Testis (tissue), 2 donors: ENCODE measurements around the gene PTPRR.

Source experiments
- POLR2A ChIP-seq: fragments of 450-650 bp; IDR thresholded peaks from one replicate; pipeline ENCODE4 v1.6.1; 2017; ENCODE audit warnings: antibody characterized with exemption, mild to moderate bottlenecking, moderate library complexity
- TF ChIP-seq, protein P1 (sequence below), 3 experiments: fragments of 450-650 bp in 2 of 3; fragments of 200-600 bp in 1 of 3; sonication (generic) in 1 of 3; IDR thresholded peaks; one replicate each; pipeline ENCODE4 v1.5.1; 2016 to 2019; ENCODE audit warnings: antibody characterized with exemption in 3 of 3, mild to moderate bottlenecking in 2 of 3, moderate library complexity in 1 of 3

DNA sequence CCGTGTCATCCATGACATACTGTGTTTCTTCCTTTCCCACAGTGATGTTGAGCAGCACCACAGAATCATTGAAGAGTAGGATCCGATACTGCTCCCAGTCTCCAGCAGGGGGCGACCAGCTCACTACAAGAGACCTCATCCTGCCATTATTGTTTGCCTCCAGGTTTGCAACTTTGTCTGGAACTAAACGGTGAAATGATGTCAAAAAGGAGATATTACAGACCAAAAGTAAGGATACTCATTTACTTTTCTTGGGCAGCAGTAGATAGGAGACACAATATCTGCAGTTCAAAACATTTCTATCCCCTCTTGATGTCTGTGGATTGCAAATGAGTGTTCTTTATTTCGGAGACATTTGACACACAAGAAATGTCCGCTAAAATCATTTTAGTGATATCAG is 330.5 kb downstream of the PTPRR start:
- TF ChIP-seq, protein P1, sequence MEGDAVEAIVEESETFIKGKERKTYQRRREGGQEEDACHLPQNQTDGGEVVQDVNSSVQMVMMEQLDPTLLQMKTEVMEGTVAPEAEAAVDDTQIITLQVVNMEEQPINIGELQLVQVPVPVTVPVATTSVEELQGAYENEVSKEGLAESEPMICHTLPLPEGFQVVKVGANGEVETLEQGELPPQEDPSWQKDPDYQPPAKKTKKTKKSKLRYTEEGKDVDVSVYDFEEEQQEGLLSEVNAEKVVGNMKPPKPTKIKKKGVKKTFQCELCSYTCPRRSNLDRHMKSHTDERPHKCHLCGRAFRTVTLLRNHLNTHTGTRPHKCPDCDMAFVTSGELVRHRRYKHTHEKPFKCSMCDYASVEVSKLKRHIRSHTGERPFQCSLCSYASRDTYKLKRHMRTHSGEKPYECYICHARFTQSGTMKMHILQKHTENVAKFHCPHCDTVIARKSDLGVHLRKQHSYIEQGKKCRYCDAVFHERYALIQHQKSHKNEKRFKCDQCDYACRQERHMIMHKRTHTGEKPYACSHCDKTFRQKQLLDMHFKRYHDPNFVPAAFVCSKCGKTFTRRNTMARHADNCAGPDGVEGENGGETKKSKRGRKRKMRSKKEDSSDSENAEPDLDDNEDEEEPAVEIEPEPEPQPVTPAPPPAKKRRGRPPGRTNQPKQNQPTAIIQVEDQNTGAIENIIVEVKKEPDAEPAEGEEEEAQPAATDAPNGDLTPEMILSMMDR (IDR thresholded peaks at IDR 0.05), result peak; percentile 67 to 78 (median 77)
- TF ChIP-seq POLR2A, result no peak
